VCaP (cell line): ENCODE data around the gene DIRAS1.

Experiments used
- H3K27ac ChIP-seq: fragments of 450-650 bp; 2 replicates; pipeline ENCODE4 v1.5.1; 2017
- TF ChIP-seq, protein P1 (sequence below): fragments of 450-650 bp; conservative IDR thresholded peaks from 2 replicates; pipeline ENCODE4 v1.5.1; 2017; ENCODE audit warnings: mild to moderate bottlenecking, moderate library complexity

Gene DIRAS1, protein sequence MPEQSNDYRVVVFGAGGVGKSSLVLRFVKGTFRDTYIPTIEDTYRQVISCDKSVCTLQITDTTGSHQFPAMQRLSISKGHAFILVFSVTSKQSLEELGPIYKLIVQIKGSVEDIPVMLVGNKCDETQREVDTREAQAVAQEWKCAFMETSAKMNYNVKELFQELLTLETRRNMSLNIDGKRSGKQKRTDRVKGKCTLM

DNA sequence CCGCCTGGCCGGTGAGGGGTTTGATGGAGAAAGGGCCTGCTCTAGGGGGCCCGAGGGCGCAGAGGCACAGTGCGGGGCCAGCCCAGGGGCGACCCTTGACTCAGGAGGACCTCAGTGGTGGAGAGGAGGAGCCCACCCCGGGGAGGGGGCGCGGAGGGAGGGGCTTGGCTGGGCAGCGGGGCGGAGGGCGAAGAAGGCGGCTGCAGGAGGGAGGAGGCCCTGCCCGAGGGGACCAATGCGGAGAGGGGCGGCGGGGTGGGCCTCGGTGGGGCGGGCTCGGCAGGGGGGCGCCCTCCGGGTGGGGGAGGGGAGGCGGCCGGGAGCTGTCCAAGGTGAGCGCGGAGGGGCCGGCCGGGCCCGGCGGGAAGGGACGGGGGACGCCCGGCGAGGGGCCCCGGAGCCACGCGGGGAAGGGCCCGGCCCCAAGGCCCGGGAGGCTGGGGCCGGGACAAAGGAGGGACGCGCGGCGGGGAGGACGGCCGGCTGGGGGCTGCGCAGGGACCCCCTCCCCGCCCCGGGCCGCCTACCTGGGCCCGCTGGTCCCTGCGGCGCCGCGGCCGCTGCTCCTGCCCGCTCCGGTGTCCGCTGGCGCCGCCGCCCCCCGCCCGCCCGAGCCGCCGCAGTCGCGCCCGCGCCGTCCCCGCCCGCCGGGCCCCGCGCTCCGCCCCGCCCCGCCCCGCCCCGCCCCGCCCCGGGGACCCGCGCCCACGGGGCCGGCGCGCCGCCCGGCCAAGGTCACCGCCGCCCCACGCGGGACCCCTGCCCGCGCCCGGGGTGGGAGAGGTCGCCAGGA lies at the start of gene DIRAS1:
TSS of gene DIRAS1 (minus strand) at position 596 of the 793 bp plus-strand sequence. CDS start 3,566 bp downstream, outside the sequence.
- TF ChIP-seq, protein P1, sequence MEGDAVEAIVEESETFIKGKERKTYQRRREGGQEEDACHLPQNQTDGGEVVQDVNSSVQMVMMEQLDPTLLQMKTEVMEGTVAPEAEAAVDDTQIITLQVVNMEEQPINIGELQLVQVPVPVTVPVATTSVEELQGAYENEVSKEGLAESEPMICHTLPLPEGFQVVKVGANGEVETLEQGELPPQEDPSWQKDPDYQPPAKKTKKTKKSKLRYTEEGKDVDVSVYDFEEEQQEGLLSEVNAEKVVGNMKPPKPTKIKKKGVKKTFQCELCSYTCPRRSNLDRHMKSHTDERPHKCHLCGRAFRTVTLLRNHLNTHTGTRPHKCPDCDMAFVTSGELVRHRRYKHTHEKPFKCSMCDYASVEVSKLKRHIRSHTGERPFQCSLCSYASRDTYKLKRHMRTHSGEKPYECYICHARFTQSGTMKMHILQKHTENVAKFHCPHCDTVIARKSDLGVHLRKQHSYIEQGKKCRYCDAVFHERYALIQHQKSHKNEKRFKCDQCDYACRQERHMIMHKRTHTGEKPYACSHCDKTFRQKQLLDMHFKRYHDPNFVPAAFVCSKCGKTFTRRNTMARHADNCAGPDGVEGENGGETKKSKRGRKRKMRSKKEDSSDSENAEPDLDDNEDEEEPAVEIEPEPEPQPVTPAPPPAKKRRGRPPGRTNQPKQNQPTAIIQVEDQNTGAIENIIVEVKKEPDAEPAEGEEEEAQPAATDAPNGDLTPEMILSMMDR: no peak
- peak within 1 kb of the TSS; percentile 73; the same call in 1 of the 2 replicates for H3K27ac ChIP-seq

DNA sequence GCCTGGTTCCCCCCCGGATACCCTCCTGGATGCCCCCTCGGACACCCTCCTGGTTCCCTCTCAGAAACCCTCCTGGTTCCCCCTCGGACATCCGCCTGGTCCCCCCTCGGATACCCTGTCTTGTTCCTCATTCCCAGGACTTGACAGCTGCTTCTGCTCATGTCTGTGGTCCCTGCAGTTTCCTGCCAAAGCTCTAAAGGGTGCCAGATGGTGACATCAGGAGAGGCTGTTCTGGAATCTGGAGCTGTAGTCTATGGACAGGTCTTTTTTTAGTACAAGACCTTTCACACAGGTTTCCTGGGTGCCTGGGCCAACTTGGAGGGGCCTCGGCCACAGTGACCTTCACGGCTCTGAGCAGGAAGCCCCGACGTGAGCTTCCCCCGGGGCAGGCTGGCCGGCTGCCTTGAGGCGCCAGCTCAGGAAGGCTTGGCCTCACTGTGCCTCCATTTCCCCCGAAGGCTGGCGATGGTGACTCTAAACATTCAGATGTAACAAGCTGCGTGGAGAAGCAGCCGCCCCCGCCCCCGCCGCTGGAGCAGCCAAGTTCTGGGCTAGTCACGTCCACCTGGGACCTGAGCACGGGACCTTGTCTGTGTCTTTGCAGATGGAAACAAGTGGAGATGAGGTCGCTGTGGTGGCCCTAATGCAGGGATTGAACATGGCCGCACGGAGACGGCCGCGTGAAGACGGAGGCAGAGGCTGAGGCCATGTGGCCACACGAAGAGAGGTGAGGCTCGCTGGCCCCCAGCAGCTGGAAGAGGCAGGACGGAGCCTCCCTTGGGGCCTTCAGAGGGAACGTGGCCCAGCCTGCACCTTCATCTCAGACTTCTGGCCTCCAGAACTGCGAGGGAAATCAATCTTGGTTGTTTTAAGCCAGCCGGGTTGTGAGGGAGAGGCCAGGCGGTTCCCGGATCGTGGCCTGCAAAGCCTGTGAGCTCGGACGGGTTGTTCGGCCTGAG lies 49.2 kb upstream of the DIRAS1 start:
- no peak overlapping the region for H3K27ac ChIP-seq
- TF ChIP-seq, protein P1: no peak

DNA sequence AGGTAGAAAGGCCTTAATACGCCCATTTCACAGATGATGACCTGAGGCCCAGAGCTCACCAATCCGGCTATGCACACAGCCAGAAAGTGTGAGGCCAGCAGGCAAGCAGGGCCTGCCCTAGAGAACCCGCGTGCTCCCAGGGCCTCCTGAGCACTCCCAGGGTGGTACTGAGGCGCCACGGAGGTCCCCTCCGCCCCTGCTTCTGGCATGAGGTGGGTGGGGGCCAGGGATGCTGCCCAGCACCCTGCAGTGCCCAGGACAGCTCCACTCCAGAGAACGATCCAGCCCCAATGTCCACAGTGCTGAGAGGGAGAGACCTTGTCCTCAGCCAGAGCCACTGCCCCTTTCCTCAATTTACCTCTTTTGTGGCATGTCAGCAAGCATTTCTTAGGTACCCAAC lies 48.0 kb upstream of the DIRAS1 start:
- no peak overlapping the region for H3K27ac ChIP-seq
- TF ChIP-seq, protein P1: no peak

DNA sequence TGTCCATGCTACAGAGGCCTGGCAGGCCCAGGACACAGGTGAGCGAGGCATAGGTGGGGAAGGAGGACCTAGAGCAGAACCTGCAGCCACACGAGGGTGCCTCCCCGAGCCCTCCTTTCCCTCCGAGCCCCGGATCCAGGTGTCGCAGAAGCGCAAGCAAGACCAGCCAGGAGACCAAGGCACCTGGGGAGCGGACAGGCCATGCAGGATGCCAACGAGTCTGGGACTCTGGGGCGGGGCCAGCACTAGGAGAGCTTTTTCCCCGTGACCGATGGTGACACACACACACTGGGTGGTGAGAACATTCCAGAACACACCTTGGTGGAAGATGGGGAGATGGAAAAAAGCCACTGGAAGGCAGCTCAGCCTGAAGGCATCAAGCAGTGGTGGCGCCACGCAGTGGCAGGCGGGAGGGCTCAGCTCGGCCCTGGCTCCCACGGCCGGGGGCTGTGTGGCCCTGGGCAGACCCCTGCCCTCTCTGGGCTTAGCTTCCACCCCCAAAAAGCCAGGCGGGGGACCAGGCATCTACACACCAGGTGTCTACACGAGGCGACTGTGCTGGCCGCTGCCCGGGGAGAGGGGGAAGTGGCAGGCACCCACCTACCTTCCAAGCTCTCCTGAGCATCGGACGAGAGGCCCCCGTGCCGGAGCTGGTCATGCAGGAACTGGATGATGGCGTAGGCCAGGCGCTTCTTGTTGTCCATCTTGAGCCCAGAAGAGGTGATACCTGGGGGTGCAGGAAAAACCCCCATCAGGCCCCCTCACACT lies 47.4 kb upstream of the DIRAS1 start:
- TF ChIP-seq, protein P1: no peak
- no peak overlapping the region for H3K27ac ChIP-seq

DNA sequence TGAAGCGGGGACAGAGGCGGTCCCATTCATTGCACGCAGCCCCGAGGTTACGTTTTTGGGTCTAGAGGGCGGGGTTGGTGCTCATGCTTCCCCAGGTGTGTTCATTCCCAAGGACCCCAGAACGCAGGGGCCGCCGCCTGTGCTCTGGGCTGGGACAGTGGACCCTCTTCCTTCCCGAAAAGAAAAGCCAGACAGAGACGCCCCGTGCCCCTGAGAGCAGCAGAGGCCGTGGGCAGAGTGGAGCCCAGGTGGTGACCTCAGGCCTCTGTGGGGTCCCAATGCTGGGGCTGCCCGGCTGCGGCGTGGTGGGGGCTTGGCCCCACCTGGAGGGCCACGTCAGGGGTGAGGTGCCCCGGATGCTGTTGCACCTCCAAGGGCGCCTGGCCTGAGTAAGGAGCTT lies 46.5 kb upstream of the DIRAS1 start:
- TF ChIP-seq, protein P1: no peak
- no peak overlapping the region for H3K27ac ChIP-seq

DNA sequence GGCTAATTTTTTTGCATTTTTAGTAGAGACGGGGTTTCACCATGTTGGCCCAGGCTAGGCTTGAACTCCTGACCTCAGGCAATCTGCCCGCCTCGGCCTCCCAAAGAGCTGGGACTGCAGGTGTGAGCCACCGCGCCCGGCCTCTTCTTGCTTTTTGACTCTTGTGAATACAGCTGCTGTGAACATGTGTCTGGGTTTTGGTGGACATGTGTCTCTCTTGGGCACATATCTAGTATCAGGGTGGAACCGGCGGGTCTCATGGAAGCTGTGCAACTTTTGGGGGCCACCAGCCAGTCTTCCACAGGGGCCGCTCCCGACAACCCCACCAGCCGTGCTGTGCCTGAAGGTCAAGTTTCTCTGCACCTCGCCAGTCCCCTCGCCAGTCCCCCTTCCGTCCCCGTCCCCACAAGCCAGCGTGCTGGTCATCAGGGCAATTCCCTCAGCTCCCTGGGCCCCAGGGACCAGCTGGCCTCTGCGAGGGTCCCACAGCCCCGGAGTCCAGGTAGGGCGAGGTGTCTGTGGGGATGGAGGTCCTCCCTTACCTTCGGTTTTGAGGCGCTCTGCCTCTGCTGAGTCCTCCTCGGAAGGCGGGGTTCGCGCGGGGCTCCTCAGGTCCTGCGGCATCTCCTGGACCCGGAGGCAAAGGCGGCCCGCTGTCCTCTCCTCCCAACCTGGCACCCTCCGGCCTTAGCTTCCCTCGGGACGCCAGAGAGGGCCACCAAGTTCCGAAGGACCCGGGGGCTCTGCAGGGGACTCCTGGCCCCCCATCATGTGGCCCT lies 45.6 kb upstream of the DIRAS1 start:
- TF ChIP-seq, protein P1: no peak
- H3K27ac ChIP-seq: no peak overlapping the region
